Measurements from ENCODE around the gene LMAN2L.

Gene LMAN2L
- 5.1 to 20.6 reads per million in 2 donors for total RNA-seq

- DNase-seq, result peak; percentile 94
These were observed at the start of gene LMAN2L for GRCh38 chr2:96739633-96740428. Gene LMAN2L, minus strand, starts transcription at chr2:96740064. Its CDS starts 24 bp downstream, at chr2:96740040.

GRCh38 chr2:96789245-96789617, 49.4 kb upstream of the LMAN2L start:
- DNase-seq, result no peak

- no peak for DNase-seq
These were observed 48.8 kb upstream of the LMAN2L start for GRCh38 chr2:96788442-96789244.

- no peak for DNase-seq
These were observed 47.5 kb upstream of the LMAN2L start for GRCh38 chr2:96787411-96787810.

- DNase-seq, result no peak
These were observed 43.5 kb upstream of the LMAN2L start for GRCh38 chr2:96783388-96783787.

GRCh38 chr2:96775160-96775559, 35.3 kb upstream of the LMAN2L start:
- no peak for DNase-seq

- peak; percentile 35 for DNase-seq
These were observed 34.1 kb upstream of the LMAN2L start for GRCh38 chr2:96773922-96774321.

- DNase-seq, result no peak
These were observed 33.2 kb upstream of the LMAN2L start for GRCh38 chr2:96772903-96773671.

- DNase-seq, result no peak
These were observed 32.1 kb upstream of the LMAN2L start for GRCh38 chr2:96771796-96772618.

GRCh38 chr2:96770442-96771202, 30.8 kb upstream of the LMAN2L start:
- no peak for DNase-seq

- no peak for DNase-seq
These were observed 29.9 kb upstream of the LMAN2L start for GRCh38 chr2:96769814-96770213.

GRCh38 chr2:96768083-96768561, 28.3 kb upstream of the LMAN2L start:
- DNase-seq, result no peak

- no peak for DNase-seq
These were observed 27.4 kb upstream of the LMAN2L start for GRCh38 chr2:96767135-96767871.

GRCh38 chr2:96764253-96764637, 24.4 kb upstream of the LMAN2L start:
- no peak for DNase-seq

- DNase-seq, result no peak
These were observed 23.8 kb upstream of the LMAN2L start for GRCh38 chr2:96763511-96764252.

GRCh38 chr2:96762529-96763311, 22.9 kb upstream of the LMAN2L start:
- no peak for DNase-seq

GRCh38 chr2:96760986-96761832, 21.3 kb upstream of the LMAN2L start:
- no peak for DNase-seq
